GM19351 (cell line): ENCODE measurements around the gene USP2.
"Not testable (repeated sequence)": the region's sequence is repeated elsewhere in the genome, so short reads cannot be mapped to it uniquely, and the experiment has no call there.

Experiments used
- ATAC-seq: cut with Tn5 transposase; IDR thresholded peaks from one replicate; pipeline ENCODE4 v1.9.1; 2021; ENCODE audit warnings: mild to moderate bottlenecking, moderate library complexity; ENCODE audit not compliant: unreplicated experiment

The USP2 gene

DNA sequence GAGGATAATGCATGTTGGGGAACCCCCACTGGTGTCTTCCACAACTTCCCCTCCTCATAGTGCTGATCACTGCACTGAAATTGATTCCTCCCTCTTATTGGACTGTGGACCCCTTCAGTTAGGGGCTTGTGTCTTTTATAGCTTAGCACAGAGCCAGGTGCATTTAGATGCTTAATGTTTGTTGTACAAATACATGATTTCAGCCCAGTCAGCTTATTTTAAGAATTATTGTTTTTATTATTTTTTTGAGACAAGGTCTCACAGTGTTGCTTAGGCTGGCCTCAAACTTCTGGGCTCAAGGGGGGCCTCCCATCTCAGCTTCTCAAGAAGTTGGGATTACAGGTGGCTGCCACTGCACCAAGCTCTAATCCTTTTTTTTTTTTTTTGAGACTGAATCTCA lies 33.2 kb upstream of the USP2 start:
- no peak for ATAC-seq

DNA sequence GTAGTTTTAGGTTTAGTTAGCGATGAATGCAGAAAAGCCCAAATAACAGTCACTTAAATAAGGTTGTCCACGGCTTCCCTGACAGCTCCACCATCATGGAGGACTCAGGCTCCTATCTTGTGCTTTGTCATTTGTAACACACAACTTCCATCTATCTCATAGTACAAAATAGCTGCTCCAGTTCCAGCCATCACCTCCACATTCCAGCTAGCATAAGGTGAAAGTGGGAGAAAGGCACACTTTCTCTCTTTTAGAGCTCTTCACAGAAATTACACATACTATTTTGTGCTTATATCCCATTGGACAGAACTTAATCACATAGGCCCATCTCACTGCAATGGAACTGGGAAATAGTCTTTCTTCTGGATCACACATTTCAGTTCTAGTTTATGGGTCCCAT lies 32.8 kb upstream of the USP2 start:
- ATAC-seq, result no peak

DNA sequence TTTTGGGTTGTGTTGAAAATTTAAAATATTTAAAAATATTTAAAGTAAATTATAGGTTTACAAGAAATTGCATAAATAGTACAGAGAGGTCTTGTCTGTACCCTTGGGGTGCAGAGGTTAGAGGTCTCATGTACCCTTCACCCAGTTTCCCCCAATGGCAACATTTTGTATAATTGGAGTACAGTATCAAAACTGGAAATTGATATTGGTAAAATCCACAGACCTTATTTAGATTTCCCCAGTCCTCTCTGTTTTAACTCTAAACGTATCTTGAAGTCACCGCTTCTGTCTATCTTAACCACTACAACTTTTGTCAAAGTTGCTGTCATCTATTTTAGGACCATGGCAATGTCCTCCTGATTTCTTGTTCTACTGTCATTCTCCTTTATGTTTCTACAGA lies 30.6 kb upstream of the USP2 start:
- no peak for ATAC-seq

GRCh38 chr11:119410501-119410900 lies 29.0 kb upstream of the USP2 start:
- no peak for ATAC-seq

DNA sequence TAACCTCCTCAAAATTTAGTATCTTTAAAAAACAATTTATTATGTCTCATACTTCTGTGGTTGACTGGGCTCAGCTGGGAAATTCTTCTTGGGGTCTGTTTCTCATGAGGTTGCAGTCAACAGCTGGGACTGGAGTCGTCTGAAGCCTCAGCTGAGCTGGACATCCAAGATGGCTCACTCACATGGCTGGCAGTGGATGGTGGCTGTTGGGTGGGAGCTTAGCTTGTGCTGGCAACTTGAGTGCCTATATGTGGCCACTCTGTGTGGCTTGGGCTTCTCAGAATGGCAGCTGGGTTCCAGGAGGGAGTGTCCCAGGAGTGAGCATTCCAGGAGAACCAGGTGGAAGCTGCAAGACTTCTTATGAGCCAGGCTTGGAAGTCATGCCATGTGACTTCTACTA lies 28.2 kb upstream of the USP2 start:
- ATAC-seq, result no peak

GRCh38 chr11:119406005-119406404 lies 24.5 kb upstream of the USP2 start:
- ATAC-seq, result no peak

GRCh38 chr11:119405448-119405847 lies 24.0 kb upstream of the USP2 start:
- not testable (repeated sequence) for ATAC-seq

DNA sequence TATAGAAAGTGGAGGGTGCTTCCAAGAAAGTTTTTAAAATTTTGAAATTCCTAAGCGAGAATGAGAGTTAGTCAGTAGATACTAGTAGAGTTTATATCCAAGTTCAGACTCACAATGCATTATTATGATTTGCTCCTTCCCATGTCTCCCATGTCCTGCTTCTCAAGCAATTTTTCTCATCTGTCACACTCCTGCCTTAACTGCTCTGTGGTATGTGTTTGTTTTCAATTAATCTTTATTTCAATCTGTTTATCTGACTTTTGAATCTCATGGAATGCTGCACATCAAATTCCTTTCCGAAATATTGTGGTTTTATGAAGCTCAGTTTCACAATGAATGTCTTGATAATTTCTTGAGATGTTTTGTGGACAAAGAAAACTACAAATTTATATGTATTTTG lies 23.4 kb upstream of the USP2 start:
- no peak for ATAC-seq

DNA sequence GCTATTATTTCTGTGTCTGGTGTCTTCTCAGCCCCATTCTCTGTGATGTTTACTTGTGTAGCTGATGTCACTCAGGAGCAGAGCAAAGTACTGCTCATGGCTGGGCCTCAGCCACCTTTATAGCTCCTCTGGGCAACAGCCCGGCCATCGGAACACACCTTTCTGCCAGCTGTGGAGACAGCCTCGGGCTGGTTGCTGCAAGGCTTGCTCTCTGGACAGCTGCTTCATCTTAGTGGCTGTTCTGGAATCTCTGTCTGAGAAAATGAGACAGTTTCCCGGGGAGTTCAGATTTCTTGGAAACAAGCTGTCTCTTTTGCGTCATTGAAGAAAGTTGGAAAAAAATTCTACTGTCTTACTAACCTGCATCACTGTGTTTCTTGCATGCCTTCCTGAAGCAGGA lies 21.5 kb upstream of the USP2 start:
- no peak for ATAC-seq

DNA sequence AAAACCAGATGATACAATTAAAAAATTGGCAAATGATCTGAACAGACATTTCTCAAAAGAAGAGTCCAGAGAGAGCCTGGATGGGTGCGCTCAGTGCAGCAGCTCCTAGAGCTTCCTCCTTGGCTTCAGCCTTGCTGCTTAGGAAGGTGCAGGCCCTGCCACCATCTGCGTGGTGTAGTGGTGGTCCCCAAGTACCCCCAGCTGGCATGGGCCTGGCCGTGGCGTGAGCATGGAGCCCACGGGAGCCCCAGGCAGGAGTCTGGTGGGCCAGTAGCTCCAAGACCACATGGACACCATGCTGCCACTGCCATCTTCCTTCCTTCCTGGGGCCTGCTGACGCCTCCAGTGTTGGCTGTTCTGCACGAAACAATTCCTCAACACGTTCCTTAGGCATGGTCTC lies 21.0 kb upstream of the USP2 start:
- no peak for ATAC-seq

- no peak for ATAC-seq
Measured at GRCh38 chr11:119400860-119401259, 19.4 kb upstream of the USP2 start.

DNA sequence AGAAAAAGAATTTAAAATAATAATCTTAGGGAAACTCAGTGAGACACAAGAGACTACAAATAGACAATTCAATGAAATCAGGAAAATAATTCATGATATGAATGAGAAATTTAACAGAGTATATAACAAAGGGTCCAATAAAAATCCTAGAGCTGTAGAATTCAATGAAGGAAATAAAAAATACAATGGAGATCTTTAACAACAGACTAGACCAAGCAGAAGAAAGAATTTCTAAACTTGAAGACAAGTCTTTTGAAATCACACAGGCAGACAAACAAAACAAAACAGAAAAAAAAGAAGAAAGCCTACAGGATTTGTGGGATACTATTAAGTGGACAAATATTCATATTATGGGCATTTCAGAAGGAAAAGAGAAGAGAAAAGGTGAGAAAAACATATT lies 16.2 kb upstream of the USP2 start:
- ATAC-seq, result no peak

- ATAC-seq, result no peak
Measured at GRCh38 chr11:119396835-119397234, 15.3 kb upstream of the USP2 start.

DNA sequence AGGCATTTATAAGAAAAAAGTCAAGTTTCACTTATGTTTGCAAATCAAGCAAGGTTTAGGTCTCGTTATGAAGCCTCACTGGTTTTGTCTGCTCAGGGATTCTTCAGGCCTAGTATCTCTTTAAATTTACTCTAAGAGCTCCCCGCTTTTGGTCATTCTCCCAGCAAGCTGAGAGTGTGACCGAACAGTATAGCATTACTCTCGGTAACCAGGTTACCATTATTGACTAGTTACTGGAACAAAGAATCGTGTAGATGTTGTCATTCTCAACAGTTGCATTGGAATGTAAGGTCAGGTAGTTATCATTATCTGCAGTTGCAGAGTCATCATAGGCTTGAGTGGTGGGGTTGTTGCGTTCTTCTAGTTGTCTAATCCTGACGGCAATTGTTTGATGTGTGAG lies 9.8 kb upstream of the USP2 start:
- no peak for ATAC-seq

DNA sequence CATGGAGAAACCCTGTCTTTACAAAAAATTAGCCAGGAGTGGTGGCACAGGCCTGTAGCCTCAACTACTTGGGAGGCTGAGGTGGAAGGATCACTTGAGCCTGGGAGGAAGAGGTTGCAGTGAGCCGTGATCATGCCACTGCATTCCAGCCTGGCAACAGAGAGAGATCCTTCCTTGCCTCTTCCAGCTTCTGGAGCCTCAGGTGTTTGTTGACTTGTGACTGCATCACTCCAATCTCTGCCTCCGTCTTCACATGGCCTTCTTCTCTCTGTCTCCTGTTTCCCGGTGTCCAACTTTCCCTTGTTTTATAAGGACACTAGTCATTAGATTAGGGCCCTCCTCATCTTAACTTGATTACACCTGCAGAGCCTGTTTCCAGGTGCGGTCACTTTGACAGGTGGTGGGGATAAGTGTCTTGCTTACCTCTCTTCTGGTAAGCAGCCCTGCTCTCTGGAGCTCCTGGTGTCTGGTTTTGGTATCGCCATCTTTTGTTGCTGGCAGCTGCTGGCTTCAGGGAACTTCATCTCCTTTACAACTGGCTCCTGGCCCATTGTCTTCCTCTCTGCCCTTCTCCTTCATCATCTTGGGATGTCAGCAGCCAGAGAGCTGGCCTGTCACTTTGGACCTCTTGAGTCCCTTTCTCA lies 8.2 kb upstream of the USP2 start:
- peak; percentile 48 for ATAC-seq

DNA sequence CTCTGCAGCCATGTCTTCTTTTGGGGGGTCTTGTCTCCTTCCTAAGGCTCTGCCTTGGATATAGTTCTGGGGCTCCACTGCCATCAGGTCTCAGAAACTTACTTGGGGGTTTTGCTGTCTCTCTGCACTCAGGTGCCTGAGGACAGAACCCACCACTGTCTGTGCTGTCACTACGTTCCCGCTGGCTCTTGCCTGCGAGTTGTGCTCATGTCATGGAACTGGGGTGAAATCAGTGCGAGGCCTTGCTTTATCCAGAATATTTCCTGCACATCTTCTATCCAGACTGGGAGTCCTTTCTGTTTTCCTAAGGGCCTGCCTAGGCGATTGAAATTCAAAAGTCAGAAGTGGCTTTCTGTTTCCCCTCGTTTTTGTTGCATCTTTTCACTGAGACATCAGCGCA lies 6.6 kb upstream of the USP2 start:
- no peak for ATAC-seq

DNA sequence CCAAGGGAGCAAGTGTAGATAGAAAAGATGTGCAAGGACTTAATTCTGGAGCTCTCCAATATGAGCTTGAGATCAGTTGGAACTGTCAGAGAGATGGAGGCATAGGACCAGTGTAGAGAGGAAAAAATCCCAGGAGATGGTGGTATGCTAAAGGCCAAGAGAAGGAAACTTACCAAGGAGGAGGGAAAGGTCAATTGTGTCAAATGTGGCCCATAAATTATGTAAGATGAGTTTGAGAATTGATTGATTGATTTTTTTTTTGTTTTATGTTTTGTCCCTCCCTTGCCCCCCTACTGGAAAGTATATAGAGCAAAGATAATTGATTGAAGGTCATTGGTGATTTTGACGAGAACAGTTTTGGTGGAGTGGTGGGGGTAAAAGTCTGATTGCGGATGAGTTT lies 2.8 kb upstream of the USP2 start:
- no peak for ATAC-seq

GRCh38 chr11:119382513-119382912 lies 1.0 kb upstream of the USP2 start:
- ATAC-seq, result not testable (repeated sequence)

DNA sequence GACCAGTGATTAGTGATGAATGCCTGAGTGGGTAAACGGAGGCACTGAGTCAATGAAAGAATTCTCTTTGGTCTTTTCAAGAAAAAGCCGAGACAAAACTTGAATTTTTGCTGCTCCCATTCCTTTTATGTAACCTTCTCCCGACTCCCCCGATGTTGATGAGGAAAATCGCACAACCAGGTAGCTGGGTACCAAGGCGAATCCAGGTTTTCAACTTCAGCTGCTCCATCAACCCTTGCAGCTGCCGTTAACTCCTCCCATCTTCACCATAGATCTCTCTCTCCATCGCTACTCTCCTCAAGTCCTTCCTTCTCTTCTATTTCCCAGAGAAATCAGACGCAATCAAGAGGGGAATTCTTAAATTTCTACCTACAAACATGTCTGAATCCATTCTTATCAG lies 611 bp upstream of the USP2 start:
- no peak for ATAC-seq

DNA sequence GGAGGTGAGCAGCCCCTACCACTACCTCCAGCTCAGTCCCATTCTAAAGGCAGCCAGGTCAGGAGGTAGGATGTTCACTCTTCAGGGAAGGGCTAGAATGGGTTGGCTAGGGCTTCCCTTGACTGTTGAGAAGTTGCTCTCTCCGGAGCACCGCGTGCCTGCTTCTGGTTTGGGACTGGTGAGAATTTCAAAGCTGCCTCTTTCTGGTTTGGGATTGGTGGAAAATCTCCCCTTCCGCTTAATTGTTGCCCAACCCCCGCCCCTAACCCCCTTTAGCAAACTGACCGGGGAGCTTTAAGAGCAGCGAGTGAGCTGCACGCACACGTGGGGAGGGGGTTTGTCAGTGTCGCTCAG lies 686 bp downstream of the USP2 start:
- ATAC-seq, result no peak

DNA sequence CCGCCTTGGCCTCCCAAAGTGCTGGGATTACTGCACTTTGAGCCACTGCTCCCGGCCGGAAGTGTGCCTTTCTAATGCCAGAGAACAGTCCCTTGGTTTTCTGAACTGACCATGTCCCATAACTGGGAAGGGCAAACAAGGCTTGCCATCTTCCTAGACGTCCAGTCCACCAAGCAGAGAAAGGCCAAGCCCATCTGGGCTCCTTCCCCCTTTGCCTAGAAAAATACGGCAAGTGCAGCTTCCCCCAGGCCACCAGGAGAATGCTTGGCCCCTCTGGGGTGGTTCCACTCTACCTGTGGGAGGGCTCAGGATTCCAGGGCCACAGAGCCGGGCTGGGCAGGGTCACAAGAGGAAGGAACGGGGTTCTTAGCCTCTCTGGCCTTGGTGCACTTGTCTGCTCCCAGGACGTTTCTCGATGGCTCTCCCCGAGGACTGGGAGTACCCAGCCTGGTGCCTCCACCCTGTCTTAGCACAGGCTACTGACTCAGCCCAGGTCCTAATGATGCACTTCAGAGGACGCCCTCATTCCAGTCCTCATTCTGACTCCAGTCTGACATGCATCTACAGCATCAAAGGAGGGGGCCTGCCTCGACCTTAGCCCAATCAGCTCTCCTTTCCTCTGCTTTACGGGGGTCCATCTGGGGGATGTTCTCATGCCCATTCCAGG lies 1.2 kb downstream of the USP2 start:
- ATAC-seq, result no peak

- no peak for ATAC-seq
Measured at GRCh38 chr11:119378851-119379465, 2.5 kb downstream of the USP2 start.
